GM21528 (cell line): Measurements from ENCODE around the gene SLC19A2.
"Not testable (repeated sequence)": the region's sequence is repeated elsewhere in the genome, so short reads cannot be mapped to it uniquely, and the experiment has no call there.

Experiments used
- ATAC-seq: cut with Tn5 transposase; IDR thresholded peaks from one replicate; pipeline ENCODE4 v1.9.1; 2021; ENCODE audit warnings: mild to moderate bottlenecking, moderate library complexity; ENCODE audit not compliant: unreplicated experiment, low FRiP score

SLC19A2 gene

DNA sequence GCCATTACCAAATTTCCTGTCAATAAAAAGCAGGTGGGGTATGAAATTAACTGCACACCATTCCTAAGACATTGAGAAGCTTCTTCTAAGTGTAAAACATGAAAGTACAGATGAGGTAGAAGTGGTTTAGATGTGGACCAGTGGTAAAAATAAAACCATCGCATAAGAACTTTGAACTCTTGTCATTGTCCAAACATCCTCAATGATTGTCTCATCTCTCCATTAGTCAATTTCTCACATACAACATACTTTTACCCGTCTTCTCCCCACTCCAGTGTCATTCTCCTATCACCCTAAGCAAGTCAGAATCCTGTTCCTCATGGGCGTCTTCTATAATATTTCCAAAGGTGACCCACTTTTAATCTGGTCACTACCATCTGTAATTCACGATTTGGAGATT lies 24.3 kb upstream of the SLC19A2 start:
- ATAC-seq = no peak

DNA sequence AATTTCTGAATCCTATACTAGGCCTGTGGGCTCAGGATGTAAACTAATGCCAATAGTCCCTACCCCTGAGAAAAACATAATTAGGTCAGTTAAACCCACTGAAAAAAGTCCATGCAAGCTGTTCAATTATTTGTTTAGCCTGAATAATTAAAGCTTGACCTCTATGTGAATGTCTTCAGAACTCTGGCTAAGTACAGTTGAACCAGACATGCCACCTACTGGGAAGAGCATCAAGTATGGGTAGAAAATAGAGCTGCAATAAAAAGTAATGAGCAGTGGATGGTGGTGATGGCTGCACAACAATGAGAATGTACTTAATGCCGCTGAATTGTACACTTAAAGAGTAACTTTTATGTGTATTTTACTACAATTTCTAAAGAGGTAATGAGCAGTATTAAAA lies 23.6 kb upstream of the SLC19A2 start:
- ATAC-seq = no peak

DNA sequence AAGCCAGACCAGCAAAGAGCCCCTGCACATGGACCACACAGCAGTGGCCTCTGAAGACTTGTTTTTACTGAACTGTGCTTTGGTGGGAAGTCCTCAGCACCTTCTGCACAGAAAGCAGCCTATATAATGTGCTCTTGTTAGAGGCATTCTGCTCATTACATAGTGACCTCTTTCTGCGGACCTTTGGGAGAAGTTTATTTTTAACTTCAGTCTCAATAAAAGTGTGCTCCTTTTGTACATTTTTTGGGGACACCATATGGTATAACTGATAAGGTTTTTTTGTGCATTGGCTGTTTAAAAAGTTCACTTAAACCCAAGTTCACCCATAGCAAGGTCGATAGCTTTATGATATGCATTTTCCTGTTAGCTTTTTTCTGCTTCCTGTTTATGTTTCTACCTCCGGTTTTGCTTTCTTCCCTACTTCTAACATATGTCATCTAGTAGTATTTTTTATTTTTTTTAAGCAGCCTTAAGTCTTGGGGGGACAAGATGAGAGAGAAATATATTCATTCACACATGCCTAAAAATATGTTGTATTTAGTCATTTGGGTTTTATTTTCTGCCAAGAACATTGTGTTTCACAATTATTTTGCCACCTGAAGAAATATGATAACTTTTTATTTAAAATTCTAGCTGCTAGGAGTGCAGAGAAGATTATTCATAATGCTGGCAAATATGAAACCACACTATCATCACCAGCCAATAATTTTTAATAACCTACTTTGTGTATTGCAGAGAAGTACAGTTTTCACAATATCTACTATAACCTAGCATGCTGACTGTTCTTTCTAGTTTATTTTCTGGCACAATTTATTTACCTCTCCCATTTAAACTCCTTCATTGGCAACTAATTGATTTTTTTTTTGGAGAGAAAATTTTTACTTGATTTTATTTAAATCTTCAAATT lies 22.9 kb upstream of the SLC19A2 start:
- ATAC-seq = no peak

DNA sequence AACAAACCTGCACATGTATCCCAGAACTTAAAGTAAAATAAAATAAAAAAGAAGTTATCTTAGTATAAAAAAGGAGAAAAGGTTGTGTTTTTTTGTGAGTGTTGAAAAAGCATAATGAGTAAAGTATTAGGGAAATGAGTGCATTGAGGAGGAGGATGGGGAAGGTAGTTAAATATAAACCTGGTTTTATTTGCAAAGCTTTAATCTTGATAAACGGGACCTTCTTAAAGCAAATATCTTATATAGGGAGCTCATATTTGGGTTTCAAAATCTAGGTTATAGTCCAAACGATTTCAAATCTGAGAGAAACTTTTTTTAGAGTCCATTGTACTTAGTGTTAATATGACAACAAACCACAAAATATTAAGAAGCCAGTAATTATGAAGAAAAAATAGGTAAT lies 21.7 kb upstream of the SLC19A2 start:
- ATAC-seq = no peak

DNA sequence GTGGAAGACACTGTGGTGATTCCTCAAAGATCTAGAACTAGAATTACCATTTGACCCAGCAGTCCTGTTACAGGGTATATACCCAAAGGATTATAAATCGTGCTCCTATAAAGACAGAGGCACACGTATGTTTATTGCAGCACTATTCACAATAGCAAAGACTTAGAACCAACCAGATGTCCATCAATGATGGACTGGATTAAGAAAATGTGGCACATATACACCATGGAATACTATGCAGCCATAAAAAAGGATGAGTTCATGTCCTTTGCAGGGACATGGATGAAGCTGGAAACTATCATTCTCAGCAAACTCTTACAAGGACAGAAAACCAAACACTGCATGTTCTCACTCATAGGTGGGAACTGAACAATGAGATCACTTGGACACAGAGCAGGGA lies 17.9 kb upstream of the SLC19A2 start:
- not testable (repeated sequence) for ATAC-seq

DNA sequence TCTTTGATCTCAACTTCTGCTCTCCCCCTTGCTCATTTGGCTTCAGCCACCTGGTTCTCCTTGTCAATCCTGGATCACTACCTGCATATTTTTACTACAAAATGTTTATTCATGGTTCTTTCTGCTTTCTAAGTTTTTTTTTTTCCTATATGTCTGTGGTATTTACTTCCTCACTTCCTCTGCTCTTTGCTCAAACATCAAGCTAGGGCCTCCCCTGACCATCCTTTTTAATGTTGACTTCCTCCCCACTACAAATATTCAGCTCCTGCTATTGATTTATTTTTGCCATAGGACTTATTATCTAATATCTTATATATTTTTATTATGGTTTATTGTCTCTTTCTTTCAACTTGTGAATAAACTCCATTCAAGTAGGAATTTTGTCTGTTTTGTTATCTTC lies 14.1 kb upstream of the SLC19A2 start:
- ATAC-seq = no peak

DNA sequence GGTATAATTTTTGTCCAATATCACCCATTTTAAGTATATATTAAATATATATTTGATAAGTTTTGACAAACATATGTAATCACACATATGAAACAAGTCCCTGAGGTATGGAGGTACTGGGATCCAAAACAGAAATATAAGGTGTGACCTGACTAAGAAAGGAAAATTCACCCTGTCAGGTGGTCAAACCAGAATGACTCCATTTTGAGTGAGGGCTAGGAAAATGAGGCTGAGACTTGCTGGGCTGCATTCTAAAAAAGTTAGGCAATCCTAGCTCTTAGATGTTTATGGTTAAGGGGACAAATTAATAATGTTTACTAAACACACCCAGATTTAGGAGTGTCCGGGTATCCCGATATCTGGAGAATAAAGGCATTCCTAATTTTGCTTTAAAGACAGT lies 11.6 kb upstream of the SLC19A2 start:
- no peak for ATAC-seq

DNA sequence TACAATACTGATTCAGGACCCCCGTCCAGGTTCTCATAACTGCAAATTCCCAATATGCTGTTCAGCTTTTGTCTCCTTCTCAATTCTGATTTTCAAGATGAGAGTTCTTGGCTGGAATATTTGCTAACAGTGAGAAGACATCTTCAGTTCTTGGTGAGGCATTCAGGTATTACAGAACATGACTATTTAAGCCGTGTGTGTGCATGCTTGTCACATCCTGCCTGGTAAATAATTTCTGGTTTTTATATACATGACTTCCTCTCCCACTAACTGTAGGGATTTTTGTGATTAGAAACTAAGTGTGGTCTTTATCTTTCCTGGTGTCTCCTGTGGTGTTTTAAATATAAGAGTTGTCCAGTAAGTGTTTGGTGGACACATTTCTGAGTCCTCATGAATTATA lies 10.2 kb upstream of the SLC19A2 start:
- ATAC-seq = no peak

DNA sequence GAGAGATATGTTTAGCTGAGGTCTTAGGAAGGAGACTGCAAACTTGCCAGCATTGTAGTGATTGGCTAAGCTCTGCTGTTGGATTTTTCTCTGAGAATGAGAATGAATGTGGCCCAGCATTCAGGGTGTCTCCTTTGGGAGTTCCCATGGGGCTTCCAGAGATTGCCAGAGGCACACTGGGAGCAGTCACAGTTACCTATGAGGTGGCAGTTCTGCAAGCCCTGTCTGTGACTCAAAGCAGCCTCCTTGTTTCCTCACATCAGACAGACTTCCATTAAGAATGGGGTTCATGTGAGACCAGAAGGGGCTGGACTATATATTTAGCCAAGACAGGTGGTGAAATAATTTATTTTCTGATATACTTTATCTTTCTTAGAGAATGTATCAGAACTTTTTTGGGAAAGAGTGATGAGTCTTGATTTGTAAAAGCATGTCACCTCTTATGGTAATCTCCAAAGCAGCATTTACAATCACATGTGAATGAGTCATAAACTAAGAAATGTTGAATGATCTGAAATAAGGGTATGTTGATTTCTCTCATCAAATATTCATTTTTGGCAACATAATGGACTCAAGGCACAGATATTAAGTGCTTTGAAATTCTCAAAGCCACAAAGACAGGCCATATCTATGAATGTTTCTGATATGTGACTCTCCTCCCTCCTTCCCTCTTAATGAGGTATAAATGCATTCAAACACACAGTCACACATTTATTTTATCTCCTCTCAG lies 9.5 kb upstream of the SLC19A2 start:
- no peak for ATAC-seq

DNA sequence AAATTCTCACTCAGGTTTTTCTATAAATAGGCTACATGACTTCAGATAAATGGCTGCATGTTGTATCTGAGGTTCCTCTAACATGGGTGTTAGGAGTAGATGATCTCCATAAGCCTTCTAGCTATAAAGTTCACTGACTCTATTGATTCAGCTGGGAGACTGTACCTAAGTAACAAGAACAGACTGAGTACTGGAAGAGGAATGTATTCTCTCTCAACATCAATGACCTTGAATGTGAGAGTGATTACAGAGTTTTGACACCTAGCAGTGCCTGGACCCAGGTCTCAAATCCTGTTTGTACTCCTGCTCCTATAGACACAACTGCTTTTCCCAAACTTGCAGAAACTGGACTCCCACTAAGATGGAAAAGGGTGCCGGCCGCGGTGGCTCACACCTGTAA lies 8.6 kb upstream of the SLC19A2 start:
- no peak for ATAC-seq

DNA sequence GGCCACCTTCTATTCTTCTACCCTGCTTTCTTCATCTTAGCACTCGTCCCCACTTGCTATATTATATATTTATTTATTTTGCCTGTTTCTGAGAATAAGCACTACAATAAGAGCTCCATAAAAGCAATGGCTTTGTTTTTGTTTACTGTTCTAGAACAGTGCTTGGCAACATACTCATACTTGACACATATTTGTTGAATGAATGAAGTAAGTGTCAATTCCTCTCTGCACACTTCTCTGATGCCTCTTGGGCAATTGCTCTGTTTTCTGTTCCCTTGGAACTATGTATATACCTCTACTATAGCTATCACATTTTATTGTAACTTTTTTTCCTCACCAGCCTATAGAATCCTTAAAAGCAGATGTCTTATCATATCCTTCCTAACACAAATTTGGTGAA lies 7.5 kb upstream of the SLC19A2 start:
- no peak for ATAC-seq

DNA sequence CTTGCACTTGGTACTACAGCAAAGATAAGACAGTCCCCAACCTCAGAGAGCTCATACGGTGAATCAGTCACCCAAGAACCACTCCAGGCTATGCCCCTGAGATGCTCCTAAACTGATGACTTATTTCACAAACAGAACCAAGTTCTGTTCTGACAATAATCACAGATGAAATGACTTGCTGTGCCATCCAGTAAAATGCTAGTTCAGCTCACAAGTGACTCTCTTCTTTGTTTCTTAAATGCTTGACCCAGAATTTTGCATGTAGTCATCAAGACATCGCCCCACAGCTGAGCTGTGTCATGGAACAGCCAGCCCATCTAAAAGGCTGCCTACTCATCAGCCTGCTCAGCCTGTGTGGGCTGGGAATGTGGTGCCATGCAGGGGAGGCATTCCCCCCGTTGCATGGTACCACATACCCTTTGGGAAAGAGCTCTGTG lies 6.1 kb upstream of the SLC19A2 start:
- ATAC-seq = peak; percentile 54

DNA sequence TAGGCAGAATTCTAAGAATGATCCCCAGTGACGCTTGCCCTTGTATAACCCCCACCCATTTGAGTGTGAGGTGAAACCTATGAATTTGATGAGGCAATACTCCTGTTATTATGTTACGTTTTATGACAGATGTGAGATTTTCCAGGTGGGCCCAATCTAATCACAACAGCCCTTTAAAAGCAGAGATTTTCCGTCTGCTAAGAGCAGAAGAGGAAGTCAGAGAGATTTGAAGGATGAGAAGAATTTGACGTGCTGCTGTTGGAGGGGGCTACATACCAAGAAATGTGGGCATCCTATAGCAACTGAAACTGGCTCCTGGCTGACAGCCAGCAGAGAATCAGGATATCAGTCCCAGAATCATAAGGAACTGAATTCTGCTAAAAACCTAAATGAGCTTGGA lies 2.4 kb upstream of the SLC19A2 start:
- no peak for ATAC-seq

DNA sequence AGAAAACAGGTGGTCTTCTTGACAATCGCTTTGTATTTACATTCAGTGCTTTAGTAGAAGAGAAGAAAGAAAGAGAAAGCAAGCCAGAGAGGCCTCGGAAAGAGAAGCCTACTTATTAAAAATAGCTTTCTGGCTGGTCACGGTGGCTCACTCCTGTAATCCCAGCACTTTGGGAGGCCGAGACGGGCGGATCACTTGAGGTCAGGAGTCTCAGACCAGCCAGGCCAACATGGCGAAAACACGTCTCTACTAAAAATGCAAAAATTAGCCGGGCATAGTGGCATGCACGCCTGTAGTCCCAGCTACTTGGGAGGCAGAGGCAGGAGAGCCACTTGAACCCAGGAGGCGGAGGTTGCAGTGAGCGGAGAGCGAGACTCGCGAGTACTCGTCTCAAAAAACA lies 1.8 kb upstream of the SLC19A2 start:
- ATAC-seq = no peak

DNA sequence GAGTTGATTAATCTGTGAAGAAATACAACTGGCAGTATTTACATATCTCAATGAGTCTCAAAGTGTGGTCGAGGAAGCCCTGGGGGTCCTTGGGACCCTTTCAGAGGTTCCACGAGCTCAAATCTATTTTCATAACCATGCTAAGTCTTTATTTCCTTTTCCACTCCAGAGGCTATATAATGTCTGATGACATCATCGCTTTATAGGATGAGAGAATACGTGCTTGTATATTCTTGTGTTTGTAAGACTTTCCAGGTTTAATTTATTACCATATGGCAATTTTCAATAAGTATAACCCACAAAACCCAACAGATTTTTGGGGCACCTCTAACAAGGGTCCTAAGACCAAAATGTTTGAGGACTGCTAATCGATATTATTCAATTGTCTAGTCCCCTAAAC lies 1.4 kb upstream of the SLC19A2 start:
- no peak for ATAC-seq

DNA sequence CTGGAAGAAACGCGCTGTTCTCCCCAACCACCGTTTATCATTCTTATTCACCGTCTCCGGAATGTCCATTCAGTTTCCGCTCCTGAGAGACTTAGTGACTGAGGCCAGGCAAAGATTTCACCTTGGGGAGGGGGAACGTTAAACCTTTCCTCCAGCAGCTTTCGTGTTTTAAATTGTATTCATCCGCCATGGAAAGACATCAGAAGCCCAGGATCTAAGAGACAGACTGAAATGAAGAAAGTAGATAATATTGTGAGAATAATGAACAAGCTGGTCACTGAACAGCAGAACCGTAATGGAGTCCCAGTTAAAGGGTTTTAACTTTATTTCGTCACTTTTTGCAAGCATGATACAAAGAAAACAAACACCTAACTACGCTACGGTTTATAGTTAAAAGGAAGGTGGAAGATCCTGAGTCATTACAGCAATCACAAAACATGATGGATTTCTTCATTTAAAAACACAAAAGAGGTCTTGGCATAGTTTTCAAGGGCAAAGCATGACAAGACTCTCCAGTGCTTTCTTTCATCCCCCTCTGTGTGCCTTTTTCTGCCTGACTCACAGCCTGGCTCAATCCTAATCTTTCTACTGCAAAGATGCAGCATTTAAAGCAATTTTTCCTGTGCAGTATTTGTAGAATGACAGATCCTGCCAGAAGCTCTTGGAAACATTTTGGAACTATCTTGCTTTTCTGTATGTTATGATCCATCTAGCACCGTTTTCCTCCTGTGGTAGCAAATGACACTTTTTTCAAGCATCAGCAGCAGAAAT lies 722 bp upstream of the SLC19A2 start:
- peak; percentile 6 for ATAC-seq

DNA sequence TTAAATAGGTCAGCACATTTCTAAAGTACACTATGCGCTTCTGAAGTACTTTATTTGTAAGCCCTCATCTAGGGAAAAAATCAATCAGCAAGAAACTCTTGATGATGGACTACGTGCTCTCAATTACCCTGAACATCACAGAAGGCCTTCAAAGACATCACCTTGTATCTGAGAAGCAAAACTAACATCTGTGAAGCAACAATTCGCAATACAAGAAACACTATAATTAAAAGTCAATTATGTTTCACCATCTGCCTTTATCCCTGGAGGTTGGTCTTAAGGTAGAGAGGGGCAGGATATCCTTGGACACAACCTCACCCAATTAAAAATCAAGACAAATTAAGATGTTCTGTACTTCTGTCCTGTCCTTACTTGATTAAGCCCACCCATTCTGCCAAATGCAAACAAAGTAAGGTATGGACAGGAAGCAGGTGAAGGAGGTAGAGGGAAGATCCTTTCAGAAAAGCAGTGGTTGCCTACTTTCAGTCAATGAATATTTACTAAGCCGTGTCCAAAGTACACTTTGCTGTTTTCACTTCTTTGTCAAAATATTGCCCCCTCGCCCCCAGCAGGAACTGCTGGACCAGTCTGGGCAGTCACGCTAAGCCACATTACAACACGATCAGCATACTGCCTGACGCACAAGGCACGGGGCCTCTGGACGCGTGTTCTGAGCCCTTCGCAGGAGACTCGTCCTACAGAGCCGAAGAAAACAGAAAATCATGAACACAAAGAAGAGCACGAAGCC lies 887 bp downstream of the SLC19A2 start:
- peak; percentile 36 for ATAC-seq

DNA sequence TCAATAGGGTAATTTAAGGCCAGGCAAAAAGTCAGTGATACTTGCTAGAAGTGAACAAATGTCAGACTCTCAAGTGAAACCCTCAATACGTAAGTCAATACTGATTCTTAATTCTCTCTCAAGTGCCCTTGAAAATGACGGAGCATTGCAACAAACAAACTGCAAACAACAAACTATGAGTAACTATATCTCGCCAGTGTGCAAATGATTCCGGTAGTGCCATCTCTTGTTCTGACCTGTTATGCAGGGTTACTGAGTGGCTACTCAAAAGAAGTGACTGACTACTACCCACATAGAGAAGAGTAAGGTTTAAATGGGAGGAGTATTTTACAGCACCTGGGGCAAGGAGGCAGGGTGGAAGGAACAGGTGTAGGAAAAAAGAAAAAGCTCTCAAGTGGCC lies 1.6 kb downstream of the SLC19A2 start:
- no peak for ATAC-seq

DNA sequence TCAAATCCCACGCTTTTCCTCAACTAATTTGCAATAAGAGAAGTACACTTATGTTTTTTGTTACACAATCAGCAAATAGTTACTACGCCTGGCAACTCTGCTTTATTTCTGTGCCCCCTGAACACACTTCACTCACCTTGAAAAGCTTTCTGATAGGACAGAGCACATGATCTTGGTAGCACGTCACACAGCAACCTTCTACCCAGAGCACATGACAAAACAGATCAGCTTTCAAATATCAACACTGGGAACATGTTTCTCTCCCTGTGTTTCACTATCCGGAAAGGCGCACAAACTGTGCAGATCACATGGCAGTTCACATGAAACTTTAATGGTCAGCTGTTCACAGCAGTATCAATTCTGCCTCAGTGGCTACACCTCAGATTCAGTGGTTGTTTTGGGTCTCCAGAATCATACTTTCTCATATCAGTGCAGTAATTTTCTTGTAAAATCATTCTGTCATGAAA lies 2.2 kb downstream of the SLC19A2 start:
- no peak for ATAC-seq

DNA sequence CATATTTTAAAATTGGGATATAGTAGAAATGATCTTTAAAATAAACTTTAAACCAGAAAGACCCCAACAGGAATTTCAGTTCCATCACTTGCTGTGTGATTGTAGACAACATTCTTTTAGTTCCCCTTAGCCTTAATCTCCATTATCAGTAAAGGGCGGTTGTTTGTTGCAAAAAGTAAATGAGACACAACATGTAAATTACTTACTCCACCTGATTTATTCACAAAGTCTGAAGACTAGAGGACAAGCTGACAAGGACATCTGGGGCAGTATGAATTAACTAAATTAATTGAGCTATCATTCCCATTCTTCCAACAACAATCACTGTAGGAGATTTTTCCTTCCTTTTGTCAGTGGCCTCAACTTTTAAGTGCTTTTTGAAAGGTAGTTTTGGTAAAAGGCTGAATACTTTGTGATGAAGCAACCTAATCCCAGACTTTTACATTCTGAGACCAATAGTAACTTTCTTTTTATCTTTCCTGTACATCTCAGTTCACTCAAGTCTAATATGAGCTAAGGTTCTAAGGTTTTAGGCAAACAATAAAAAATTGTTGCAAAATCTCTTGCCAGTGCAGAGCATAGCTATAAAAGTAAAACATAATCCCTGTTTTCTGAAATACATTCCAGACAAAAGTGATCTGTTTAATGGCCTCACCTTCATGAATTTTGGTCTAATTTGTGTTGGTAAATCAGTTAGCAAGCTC lies 6.2 kb downstream of the SLC19A2 start:
- ATAC-seq = no peak
